ENCODE results near the gene SULT1A2. TPM values are rescaled to one million over a fixed set of nuclear protein-coding genes. Genes with fewer than 3 reads are reported as not detected.
"Not testable (repeated sequence)": the region's sequence is repeated elsewhere in the genome, so short reads cannot be mapped to it uniquely, and the experiment has no call there.

SULT1A2 gene
- total RNA-seq, 1 experiment from 2014 or later: 2.0 TPM

- no peak for DNase-seq
- Histone ChIP-seq H3K27me3 (ENCODE audit: control insufficient read depth, insufficient read depth, low read length) (no peaks in the 10 kb centered on the region), H3K36me3 (replicated peaks; ENCODE audit: control insufficient read depth, insufficient read depth, low read length) (no peaks in the 10 kb centered on the region), H3K4me3 (ENCODE audit: insufficient read depth, low read depth, low read length) (no peak overlapping the region)
Measured at GRCh38 chr16:28603381-28604185, 6.7 kb upstream of the SULT1A2 start.

GRCh38 chr16:28602529-28602928 is 5.7 kb upstream of the SULT1A2 start:
- H3K4me3 ChIP-seq (ENCODE audit: insufficient read depth, low read depth, low read length): no peak overlapping the region

GRCh38 chr16:28602062-28602461 is 5.2 kb upstream of the SULT1A2 start:
- not testable (repeated sequence) for DNase-seq; H3K27me3 ChIP-seq (ENCODE audit: control insufficient read depth, insufficient read depth, low read length)

More at GRCh38 chr16:28602529-28602928, 5.7 kb upstream of the SULT1A2 start:
- no peaks in the 10 kb centered on the region for H3K36me3 ChIP-seq (replicated peaks; ENCODE audit: control insufficient read depth, insufficient read depth, low read length)
- DNase-seq: no peak
- H3K27me3 ChIP-seq (ENCODE audit: control insufficient read depth, insufficient read depth, low read length): no peaks in the 10 kb centered on the region

GRCh38 chr16:28601589-28601988 is 4.7 kb upstream of the SULT1A2 start:
- H3K36me3 ChIP-seq (replicated peaks; ENCODE audit: control insufficient read depth, insufficient read depth, low read length); H3K27me3 ChIP-seq (ENCODE audit: control insufficient read depth, insufficient read depth, low read length); DNase-seq; H3K4me3 ChIP-seq (ENCODE audit: insufficient read depth, low read depth, low read length): not testable (repeated sequence)

More at GRCh38 chr16:28602062-28602461, 5.2 kb upstream of the SULT1A2 start:
- H3K36me3 ChIP-seq (replicated peaks; ENCODE audit: control insufficient read depth, insufficient read depth, low read length); H3K4me3 ChIP-seq (ENCODE audit: insufficient read depth, low read depth, low read length): not testable (repeated sequence)

GRCh38 chr16:28600965-28601364 is 4.1 kb upstream of the SULT1A2 start:
- not testable (repeated sequence) for H3K36me3 ChIP-seq (replicated peaks; ENCODE audit: control insufficient read depth, insufficient read depth, low read length); H3K4me3 ChIP-seq (ENCODE audit: insufficient read depth, low read depth, low read length); H3K27me3 ChIP-seq (ENCODE audit: control insufficient read depth, insufficient read depth, low read length); DNase-seq

GRCh38 chr16:28599377-28600285 is 2.8 kb upstream of the SULT1A2 start:
- DNase-seq; H3K4me3 ChIP-seq (ENCODE audit: insufficient read depth, low read depth, low read length); H3K27me3 ChIP-seq (ENCODE audit: control insufficient read depth, insufficient read depth, low read length); H3K36me3 ChIP-seq (replicated peaks; ENCODE audit: control insufficient read depth, insufficient read depth, low read length): not testable (repeated sequence)

- peak; percentile 90 for DNase-seq
- H3K36me3 ChIP-seq (replicated peaks; ENCODE audit: control insufficient read depth, insufficient read depth, low read length): no peaks in the 10 kb centered on the region
- H3K4me3 ChIP-seq (ENCODE audit: insufficient read depth, low read depth, low read length): no peak overlapping the region
- no peaks in the 10 kb centered on the region for H3K27me3 ChIP-seq (ENCODE audit: control insufficient read depth, insufficient read depth, low read length)
Measured at GRCh38 chr16:28597692-28598261, 927 bp upstream of the SULT1A2 start.

- Histone ChIP-seq H3K4me3 (ENCODE audit: insufficient read depth, low read depth, low read length) (no peak overlapping the region), H3K36me3 (replicated peaks; ENCODE audit: control insufficient read depth, insufficient read depth, low read length) (no peaks in the 10 kb centered on the region), H3K27me3 (ENCODE audit: control insufficient read depth, insufficient read depth, low read length) (no peaks in the 10 kb centered on the region)
- no peak for DNase-seq
Measured at GRCh38 chr16:28596115-28596630, 677 bp downstream of the SULT1A2 start.

- not testable (repeated sequence) for H3K4me3 ChIP-seq (ENCODE audit: insufficient read depth, low read depth, low read length); DNase-seq; H3K36me3 ChIP-seq (replicated peaks; ENCODE audit: control insufficient read depth, insufficient read depth, low read length); H3K27me3 ChIP-seq (ENCODE audit: control insufficient read depth, insufficient read depth, low read length)
Measured at GRCh38 chr16:28595451-28595850, 1.4 kb downstream of the SULT1A2 start.

GRCh38 chr16:28592979-28593553 is 3.8 kb downstream of the SULT1A2 start:
- Histone ChIP-seq H3K36me3 (replicated peaks; ENCODE audit: control insufficient read depth, insufficient read depth, low read length) (peaks cover 1% of the 10 kb centered on the region), H3K4me3 (ENCODE audit: insufficient read depth, low read depth, low read length) (no peak overlapping the region), H3K27me3 (ENCODE audit: control insufficient read depth, insufficient read depth, low read length) (no peaks in the 10 kb centered on the region)
- DNase-seq: no peak

GRCh38 chr16:28592511-28592910 is 4.3 kb downstream of the SULT1A2 start:
- DNase-seq: no peak
- Histone ChIP-seq H3K36me3 (replicated peaks; ENCODE audit: control insufficient read depth, insufficient read depth, low read length) (peaks cover 1% of the 10 kb centered on the region), H3K4me3 (ENCODE audit: insufficient read depth, low read depth, low read length) (no peak overlapping the region), H3K27me3 (ENCODE audit: control insufficient read depth, insufficient read depth, low read length) (no peaks in the 10 kb centered on the region)

GRCh38 chr16:28591355-28591754 is 5.5 kb downstream of the SULT1A2 start:
- Histone ChIP-seq H3K4me3 (ENCODE audit: insufficient read depth, low read depth, low read length) (no peak overlapping the region), H3K36me3 (replicated peaks; ENCODE audit: control insufficient read depth, insufficient read depth, low read length) (peaks cover 1% of the 10 kb centered on the region), H3K27me3 (ENCODE audit: control insufficient read depth, insufficient read depth, low read length) (no peaks in the 10 kb centered on the region)
- DNase-seq: no peak

- no peaks in the 10 kb centered on the region for H3K27me3 ChIP-seq (ENCODE audit: control insufficient read depth, insufficient read depth, low read length)
Measured at GRCh38 chr16:28590384-28591340, 6.2 kb downstream of the SULT1A2 start.

More at GRCh38 chr16:28590384-28591340, 6.2 kb downstream of the SULT1A2 start:
- Histone ChIP-seq H3K4me3 (ENCODE audit: insufficient read depth, low read depth, low read length) (no peak overlapping the region), H3K36me3 (replicated peaks; ENCODE audit: control insufficient read depth, insufficient read depth, low read length) (peaks cover 1% of the 10 kb centered on the region)
- DNase-seq: no peak

Measured in H7 (cell line).